GM18520 (cell line): ENCODE measurements around the gene PODXL.
"Not testable (repeated sequence)": the region's sequence is repeated elsewhere in the genome, so short reads cannot be mapped to it uniquely, and the experiment has no call there.

ENCODE experiments used
- ATAC-seq: cut with Tn5 transposase; IDR thresholded peaks from one replicate; pipeline ENCODE4 v1.9.1; 2021; ENCODE audit not compliant: unreplicated experiment

The PODXL gene

DNA sequence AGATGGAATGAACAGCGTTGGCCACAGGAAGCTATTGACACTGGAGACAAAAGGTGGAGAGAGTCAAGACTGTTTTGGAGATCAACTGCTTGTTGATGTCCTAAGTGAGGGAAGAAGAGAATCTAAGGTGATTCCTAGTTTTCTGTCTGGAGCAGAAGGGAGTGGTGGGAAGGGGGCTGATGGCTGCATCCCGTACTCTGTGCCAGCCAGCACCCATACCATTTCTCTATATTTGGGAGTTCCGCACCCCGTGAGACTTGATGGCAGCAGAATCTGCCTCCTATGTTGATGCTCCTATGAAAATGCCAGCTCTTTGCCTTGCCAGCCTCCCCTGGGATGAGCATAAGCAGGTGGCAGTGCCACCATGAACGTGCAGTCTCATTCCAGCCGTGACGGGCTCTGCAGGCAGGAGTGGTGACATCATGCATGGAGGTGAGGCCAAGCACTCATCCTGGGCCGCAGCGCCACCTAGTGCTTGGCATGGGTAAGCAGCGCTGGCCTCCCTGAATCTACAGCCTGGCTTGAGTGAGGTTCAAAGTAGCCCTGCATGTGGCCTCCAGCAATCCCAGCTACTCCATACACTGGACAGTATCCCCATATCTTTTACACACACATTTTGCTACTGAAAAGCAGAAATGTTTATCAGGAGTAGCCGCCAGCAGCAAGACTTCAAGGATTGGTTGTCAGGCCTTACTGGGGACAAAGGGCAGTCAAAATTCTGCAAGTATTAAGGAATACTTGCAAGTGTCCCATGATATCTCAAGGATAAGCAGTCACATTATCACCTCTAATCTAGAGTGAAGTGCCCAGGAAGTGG, 43.0 kb downstream of the PODXL start:
- ATAC-seq, result peak; percentile 90

- no peak for ATAC-seq
These were observed 44.5 kb downstream of the PODXL start for GRCh38 chr7:131511774-131512535.

- ATAC-seq, result no peak
These were observed 45.4 kb downstream of the PODXL start for GRCh38 chr7:131511071-131511470.

GRCh38 chr7:131509781-131510180, 46.6 kb downstream of the PODXL start:
- ATAC-seq, result no peak

DNA sequence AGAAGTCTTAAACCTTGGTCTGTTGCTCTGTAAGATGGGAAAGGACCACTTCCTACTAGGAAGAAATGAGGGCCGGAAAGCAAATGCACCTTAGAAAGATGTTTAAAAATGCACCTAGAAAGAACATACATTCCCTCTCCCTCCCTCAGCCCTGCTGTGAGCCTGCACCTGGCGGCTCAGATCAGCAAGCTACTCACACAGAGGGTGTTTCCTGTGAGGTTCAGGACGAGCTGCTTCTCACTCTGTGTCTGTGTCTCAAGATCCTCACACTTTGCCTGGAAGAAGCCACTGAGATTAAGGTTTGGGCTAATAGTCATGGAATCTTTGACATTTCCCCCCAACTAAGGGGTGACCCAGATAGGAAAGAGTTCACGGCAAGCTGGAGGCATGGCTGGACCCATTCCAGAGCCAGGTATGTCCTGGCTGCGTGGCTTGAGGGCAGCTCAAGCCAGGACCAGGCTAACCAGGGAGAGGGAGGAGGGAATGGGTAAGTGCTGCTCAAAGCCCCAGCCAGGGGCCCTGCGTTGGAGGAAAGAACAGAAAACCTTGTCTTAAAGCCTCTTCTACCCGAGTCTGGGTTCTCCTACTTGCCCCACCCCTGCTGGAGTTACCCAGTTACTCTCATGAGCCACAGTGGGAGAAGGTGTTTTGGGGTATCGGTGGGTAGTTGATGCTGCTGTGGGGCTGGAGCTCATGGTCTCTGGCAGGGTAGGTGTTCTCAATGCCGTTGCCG, 47.5 kb downstream of the PODXL start:
- ATAC-seq, result no peak

- ATAC-seq, result peak; percentile 58
These were observed 48.7 kb downstream of the PODXL start for GRCh38 chr7:131507592-131508331.

GRCh38 chr7:131506597-131506996, 49.8 kb downstream of the PODXL start:
- no peak for ATAC-seq

GRCh38 chr7:131505636-131506557, 50.5 kb downstream of the PODXL start:
- no peak for ATAC-seq

- ATAC-seq, result not testable (repeated sequence)
These were observed 51.3 kb downstream of the PODXL start for GRCh38 chr7:131505037-131505620.

GRCh38 chr7:131504157-131504899, 52.1 kb downstream of the PODXL start:
- ATAC-seq, result no peak

- no peak for ATAC-seq
These were observed 52.8 kb downstream of the PODXL start for GRCh38 chr7:131503639-131504038.

DNA sequence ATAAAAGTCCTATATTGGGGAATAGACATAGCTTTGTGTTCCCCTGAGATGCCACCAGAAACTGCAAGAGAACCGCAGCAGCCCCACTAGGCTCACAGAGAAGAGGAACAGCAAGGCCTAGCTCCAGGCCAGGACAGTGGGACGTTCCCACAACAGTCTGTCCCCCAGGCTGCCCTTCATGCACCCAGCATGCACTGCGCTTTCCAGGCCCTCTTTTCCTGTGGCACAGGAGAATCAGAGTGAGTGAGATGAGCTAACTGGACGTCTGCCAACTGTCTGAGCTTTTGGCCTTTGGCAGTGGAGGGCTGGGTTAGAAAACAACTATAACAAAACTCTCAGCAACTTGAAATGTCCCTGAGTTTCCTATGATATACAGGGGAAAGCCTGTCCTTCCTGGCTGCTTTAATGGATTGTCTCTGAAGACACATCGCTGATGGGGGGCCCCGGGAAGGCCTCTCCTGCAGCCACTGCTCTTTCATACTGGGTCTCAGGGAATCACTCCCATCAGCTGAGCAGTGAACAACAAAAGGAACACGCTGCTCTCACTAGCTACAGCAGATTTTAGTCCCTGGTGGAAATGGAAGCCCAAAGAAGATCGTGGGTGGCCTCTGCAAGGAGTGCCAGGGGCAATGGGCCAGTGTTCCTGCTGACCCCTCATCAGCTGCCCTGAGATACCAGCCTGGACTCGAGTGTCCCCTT, 53.5 kb downstream of the PODXL start:
- ATAC-seq, result no peak

DNA sequence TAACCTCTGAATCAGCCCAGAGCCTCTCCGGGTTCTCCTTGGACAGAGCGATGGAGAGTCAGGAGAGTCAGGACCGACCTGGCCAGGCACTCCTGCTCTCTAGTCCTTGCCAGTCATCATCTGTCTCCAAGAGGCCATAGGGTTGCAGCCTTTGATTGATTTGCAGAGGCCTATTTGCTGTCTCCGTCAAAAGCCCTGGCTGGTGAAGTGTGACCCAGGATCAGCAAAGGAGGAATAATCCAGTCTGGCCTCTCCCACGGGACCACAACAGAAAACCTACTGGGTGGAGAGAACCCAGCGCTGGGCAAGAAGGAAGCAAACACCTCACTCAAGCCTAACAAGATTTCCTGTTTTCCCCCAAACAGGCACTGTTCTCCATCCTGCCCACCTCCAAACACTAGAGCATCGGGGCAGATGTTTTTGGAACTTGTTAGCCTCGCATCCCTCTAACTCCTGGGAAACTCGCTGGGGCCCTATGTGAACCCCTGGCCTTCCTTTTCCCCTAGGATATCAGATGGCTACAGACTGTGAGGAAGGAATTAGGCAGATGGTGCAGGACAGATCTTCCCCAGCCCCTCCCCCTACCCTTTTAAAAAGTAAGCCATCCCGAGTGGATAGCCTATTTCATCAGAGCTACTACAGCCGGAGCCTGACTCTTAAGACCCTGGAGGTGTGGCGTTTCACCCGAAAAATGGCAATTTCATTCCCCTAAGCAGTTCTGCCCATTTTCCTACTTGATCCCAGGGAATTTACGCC, 54.3 kb downstream of the PODXL start:
- ATAC-seq, result no peak

DNA sequence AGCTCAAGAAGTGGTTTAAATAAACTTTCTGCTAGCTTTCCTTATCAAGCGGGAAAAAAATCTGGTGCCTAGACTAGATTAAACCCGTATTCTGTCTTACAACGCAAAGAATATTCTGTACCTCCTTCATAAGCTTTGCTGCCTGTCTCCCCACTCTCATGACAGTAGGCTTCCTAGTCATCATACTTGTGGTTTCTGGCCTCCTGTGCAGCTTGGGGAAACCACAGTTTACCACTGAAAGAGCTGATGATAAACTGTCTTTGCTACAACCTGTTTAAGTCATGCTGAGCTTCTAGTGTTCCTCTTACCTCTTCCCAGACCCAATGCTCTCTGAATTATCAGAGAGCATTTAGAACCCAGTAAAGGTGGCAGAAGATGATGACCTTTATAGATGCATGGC, 55.0 kb downstream of the PODXL start:
- peak; percentile 72 for ATAC-seq

- no peak for ATAC-seq
These were observed 56.1 kb downstream of the PODXL start for GRCh38 chr7:131500357-131500756.

DNA sequence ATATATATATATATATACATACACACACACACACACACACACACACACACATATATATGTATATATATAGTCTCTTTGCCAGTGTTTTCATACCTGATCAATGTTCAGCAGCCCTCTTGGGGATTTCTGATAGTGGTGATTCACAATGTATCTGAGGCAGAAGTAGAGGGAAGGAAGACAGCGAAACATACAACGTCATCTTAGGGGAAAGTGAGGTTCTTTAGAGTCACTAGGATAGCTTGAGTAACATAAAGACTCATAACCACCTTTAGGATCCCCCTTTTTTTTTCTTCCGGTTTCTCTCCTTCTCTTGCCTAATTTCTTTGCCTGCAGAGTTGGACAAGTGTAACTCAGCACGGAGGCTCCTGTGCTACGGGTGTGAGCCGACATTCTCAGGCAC, 56.6 kb downstream of the PODXL start:
- ATAC-seq, result no peak

- no peak for ATAC-seq
These were observed 58.1 kb downstream of the PODXL start for GRCh38 chr7:131498237-131498885.
